ENCODE results near the gene MYT1. TPM values are rescaled to one million over a fixed set of nuclear protein-coding genes. Genes with fewer than 3 reads are reported as not detected.

MYT1 gene
- total and polyA plus RNA-seq, 2 of the 13 experiments (the other 11 are each of a cell fraction or from before 2014, with no cell fraction given), result 0.58 to 2.5 TPM

DNA sequence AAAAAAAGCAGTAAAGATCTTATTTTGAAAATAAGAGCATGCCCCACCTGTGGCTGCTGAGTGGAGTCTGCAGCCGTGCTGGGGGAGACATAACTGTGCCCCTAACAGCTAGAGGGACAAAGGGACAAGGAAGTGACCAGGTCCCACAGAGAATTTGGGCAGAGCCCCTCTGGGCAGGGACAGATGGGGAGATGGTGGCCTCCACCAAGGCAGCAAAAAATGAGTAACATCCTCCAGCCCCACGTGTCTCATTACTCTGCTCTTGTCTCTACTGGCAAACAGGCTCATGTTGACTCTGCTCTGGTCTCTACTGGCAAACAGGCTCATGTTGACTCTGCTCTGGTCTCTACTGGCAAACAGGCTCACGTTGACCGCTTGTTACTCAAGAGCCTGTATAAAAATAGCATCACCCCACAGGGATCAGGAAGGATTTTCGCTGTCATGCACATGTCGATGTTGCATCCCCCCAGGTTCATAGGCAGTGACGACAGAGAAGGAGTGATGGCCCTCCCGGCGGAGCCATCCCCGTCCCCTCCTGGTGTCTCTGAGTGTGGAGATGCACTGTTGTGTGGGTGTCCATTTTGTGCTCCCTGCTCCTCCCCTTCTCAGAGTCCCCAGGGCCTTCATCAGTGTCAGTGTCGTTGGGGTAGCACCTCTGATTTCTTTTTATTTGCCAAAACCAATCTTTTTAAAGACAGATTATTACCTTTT lies 74.0 kb downstream of the MYT1 start (continued):
- TF ChIP-seq, protein P1, sequence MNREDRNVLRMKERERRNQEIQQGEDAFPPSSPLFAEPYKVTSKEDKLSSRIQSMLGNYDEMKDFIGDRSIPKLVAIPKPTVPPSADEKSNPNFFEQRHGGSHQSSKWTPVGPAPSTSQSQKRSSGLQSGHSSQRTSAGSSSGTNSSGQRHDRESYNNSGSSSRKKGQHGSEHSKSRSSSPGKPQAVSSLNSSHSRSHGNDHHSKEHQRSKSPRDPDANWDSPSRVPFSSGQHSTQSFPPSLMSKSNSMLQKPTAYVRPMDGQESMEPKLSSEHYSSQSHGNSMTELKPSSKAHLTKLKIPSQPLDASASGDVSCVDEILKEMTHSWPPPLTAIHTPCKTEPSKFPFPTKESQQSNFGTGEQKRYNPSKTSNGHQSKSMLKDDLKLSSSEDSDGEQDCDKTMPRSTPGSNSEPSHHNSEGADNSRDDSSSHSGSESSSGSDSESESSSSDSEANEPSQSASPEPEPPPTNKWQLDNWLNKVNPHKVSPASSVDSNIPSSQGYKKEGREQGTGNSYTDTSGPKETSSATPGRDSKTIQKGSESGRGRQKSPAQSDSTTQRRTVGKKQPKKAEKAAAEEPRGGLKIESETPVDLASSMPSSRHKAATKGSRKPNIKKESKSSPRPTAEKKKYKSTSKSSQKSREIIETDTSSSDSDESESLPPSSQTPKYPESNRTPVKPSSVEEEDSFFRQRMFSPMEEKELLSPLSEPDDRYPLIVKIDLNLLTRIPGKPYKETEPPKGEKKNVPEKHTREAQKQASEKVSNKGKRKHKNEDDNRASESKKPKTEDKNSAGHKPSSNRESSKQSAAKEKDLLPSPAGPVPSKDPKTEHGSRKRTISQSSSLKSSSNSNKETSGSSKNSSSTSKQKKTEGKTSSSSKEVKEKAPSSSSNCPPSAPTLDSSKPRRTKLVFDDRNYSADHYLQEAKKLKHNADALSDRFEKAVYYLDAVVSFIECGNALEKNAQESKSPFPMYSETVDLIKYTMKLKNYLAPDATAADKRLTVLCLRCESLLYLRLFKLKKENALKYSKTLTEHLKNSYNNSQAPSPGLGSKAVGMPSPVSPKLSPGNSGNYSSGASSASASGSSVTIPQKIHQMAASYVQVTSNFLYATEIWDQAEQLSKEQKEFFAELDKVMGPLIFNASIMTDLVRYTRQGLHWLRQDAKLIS (CRISPR knock-in tag; IDR thresholded peaks at IDR 0.05), result no peak; the same call in 1 of the 2 replicates
- TF ChIP-seq HNRNPL (IDR thresholded peaks at IDR 0.05; ENCODE audit: low read depth, low read length) (no peak), ZNF883 (CRISPR knock-in tag; IDR thresholded peaks at IDR 0.05; ENCODE audit: not compliant biosample characterization) (peak; percentile 64), CEBPG (CRISPR knock-in tag; IDR thresholded peaks at IDR 0.05) (peak; percentile 84), ZNF20 (CRISPR knock-in tag; IDR thresholded peaks at IDR 0.05) (no peak), CBX1 (IDR thresholded peaks at IDR 0.05; ENCODE audit: low read depth) (no peak), HHEX (CRISPR knock-in tag; IDR thresholded peaks at IDR 0.05) (0 out of 2 replicates have a peak, but pooled peaks have one; percentile 24), CBX5 (CRISPR knock-in tag; IDR thresholded peaks at IDR 0.05; ENCODE audit: borderline replicate concordance) (no peak; the same call in 1 of the 2 replicates), ZNF761 (CRISPR knock-in tag; conservative IDR thresholded peaks at IDR 0.05) (no peak; the same call in 1 of the 2 replicates), IKZF1 (IDR thresholded peaks at IDR 0.05) (no peak), RNF2 (conservative IDR thresholded peaks at IDR 0.05; ENCODE audit: low read depth) (peak; percentile 50; the same call in 1 of the 2 replicates), ATM (IDR thresholded peaks at IDR 0.05; ENCODE audit: borderline replicate concordance) (no peak), ZNF382 (CRISPR knock-in tag; IDR thresholded peaks at IDR 0.05; ENCODE audit: borderline replicate concordance) (no peak), ZNF34 (CRISPR knock-in tag; IDR thresholded peaks at IDR 0.05; ENCODE audit: borderline replicate concordance) (no peak; the same call in 1 of the 2 replicates), ZNF567 (CRISPR knock-in tag; IDR thresholded peaks at IDR 0.05; ENCODE audit: borderline replicate concordance) (no peak)
- TF ChIP-seq, protein P2, sequence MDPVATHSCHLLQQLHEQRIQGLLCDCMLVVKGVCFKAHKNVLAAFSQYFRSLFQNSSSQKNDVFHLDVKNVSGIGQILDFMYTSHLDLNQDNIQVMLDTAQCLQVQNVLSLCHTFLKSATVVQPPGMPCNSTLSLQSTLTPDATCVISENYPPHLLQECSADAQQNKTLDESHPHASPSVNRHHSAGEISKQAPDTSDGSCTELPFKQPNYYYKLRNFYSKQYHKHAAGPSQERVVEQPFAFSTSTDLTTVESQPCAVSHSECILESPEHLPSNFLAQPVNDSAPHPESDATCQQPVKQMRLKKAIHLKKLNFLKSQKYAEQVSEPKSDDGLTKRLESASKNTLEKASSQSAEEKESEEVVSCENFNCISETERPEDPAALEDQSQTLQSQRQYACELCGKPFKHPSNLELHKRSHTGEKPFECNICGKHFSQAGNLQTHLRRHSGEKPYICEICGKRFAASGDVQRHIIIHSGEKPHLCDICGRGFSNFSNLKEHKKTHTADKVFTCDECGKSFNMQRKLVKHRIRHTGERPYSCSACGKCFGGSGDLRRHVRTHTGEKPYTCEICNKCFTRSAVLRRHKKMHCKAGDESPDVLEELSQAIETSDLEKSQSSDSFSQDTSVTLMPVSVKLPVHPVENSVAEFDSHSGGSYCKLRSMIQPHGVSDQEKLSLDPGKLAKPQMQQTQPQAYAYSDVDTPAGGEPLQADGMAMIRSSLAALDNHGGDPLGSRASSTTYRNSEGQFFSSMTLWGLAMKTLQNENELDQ (CRISPR knock-in tag; IDR thresholded peaks at IDR 0.05; ENCODE audit: borderline replicate concordance), result peak; percentile 21; the same call in 1 of the 2 replicates
- TF ChIP-seq, protein P3, sequence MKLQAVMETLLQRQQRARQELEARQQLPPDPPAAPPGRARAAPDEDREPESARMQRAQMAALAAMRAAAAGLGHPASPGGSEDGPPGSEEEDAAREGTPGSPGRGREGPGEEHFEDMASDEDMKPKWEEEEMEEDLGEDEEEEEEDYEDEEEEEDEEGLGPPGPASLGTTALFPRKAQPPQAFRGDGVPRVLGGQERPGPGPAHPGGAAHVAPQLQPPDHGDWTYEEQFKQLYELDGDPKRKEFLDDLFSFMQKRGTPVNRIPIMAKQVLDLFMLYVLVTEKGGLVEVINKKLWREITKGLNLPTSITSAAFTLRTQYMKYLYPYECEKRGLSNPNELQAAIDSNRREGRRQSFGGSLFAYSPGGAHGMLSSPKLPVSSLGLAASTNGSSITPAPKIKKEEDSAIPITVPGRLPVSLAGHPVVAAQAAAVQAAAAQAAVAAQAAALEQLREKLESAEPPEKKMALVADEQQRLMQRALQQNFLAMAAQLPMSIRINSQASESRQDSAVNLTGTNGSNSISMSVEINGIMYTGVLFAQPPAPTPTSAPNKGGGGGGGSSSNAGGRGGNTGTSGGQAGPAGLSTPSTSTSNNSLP (IDR thresholded peaks at IDR 0.05; ENCODE audit: low read depth, low read length), result peak; percentile 44; the same call in 1 of the 2 replicates
- TF ChIP-seq, protein P4, sequence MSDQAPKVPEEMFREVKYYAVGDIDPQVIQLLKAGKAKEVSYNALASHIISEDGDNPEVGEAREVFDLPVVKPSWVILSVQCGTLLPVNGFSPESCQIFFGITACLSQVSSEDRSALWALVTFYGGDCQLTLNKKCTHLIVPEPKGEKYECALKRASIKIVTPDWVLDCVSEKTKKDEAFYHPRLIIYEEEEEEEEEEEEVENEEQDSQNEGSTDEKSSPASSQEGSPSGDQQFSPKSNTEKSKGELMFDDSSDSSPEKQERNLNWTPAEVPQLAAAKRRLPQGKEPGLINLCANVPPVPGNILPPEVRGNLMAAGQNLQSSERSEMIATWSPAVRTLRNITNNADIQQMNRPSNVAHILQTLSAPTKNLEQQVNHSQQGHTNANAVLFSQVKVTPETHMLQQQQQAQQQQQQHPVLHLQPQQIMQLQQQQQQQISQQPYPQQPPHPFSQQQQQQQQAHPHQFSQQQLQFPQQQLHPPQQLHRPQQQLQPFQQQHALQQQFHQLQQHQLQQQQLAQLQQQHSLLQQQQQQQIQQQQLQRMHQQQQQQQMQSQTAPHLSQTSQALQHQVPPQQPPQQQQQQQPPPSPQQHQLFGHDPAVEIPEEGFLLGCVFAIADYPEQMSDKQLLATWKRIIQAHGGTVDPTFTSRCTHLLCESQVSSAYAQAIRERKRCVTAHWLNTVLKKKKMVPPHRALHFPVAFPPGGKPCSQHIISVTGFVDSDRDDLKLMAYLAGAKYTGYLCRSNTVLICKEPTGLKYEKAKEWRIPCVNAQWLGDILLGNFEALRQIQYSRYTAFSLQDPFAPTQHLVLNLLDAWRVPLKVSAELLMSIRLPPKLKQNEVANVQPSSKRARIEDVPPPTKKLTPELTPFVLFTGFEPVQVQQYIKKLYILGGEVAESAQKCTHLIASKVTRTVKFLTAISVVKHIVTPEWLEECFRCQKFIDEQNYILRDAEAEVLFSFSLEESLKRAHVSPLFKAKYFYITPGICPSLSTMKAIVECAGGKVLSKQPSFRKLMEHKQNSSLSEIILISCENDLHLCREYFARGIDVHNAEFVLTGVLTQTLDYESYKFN (CRISPR knock-in tag; conservative IDR thresholded peaks at IDR 0.05), result peak; percentile 93

Measured in HepG2 (cell line).